T1000 (cell line): ENCODE data around the gene EXO5.
"Not testable (repeated sequence)": the region's sequence is repeated elsewhere in the genome, so short reads cannot be mapped to it uniquely, and the experiment has no call there.

Experiments
- DNase-seq: peaks from one replicate; lab custom pipeline; 2025; ENCODE audit warnings: mixed read lengths; lab: John Stamatoyannopoulos, UW

The EXO5 gene

GRCh38 chr1:40508375-40509341 lies at the start of gene EXO5:
Gene EXO5 (plus strand): TSS chr1:40508767. CDS start chr1:40514545, 5,778 bp downstream.
- DNase-seq, result peak; percentile 74

- no peak for DNase-seq
Measured at GRCh38 chr1:40462956-40463590, 45.5 kb upstream of the EXO5 start.

GRCh38 chr1:40469327-40469726 lies 39.2 kb upstream of the EXO5 start:
- DNase-seq, result no peak

- no peak for DNase-seq
Measured at GRCh38 chr1:40475268-40475667, 33.3 kb upstream of the EXO5 start.

GRCh38 chr1:40476924-40477677 lies 31.5 kb upstream of the EXO5 start, which contains the start of gene ZFP69:
Gene ZFP69 (plus strand): TSS chr1:40477290. CDS start chr1:40479362, 2,072 bp downstream.
- peak; percentile 74 for DNase-seq

DNA sequence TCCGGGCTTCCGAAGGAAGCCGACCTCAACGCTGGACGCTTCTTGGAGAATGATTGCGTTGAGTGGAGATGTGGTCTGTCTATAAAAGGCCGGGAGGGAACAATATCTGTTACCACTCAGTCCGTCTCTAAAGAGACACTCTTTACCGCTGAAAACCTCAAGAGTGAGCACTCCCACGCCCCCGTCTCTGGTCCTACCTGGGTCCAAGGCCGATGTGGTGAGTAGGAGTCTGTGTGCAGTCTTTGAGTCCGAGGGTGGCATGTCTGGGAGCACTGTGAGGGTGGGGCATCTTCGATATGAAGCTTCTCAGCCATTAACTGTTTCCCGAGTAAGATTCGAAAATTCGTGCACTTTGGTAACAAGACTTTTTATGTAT lies 30.9 kb upstream of the EXO5 start:
- DNase-seq, result no peak

- DNase-seq, result no peak
Measured at GRCh38 chr1:40478276-40478675, 30.3 kb upstream of the EXO5 start.

GRCh38 chr1:40479156-40479555 lies 29.4 kb upstream of the EXO5 start:
- DNase-seq, result no peak

DNA sequence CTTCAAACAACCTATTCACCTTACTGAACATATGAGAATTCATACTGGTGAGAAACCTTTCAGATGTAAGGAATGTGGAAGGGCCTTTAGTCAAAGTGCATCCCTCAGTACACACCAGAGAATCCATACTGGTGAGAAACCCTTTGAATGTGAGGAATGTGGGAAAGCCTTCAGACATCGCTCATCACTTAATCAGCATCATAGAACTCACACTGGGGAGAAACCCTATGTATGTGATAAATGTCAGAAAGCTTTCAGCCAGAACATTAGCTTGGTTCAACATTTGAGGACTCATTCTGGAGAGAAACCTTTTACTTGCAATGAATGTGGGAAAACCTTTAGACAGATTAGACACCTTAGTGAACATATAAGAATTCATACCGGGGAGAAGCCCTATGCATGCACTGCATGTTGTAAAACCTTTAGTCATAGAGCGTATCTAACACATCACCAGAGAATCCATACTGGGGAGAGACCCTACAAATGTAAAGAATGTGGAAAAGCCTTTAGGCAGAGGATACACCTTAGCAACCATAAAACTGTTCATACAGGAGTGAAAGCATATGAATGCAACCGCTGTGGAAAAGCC lies 13.2 kb upstream of the EXO5 start:
- no peak for DNase-seq

GRCh38 chr1:40502651-40503050 lies 5.9 kb upstream of the EXO5 start:
- not testable (repeated sequence) for DNase-seq

- DNase-seq, result no peak
Measured at GRCh38 chr1:40507973-40508372, 594 bp upstream of the EXO5 start.

- DNase-seq, result no peak
Measured at GRCh38 chr1:40519517-40519916, 10.9 kb downstream of the EXO5 start.

GRCh38 chr1:40530735-40531380 lies 22.3 kb downstream of the EXO5 start:
- DNase-seq, result no peak

DNA sequence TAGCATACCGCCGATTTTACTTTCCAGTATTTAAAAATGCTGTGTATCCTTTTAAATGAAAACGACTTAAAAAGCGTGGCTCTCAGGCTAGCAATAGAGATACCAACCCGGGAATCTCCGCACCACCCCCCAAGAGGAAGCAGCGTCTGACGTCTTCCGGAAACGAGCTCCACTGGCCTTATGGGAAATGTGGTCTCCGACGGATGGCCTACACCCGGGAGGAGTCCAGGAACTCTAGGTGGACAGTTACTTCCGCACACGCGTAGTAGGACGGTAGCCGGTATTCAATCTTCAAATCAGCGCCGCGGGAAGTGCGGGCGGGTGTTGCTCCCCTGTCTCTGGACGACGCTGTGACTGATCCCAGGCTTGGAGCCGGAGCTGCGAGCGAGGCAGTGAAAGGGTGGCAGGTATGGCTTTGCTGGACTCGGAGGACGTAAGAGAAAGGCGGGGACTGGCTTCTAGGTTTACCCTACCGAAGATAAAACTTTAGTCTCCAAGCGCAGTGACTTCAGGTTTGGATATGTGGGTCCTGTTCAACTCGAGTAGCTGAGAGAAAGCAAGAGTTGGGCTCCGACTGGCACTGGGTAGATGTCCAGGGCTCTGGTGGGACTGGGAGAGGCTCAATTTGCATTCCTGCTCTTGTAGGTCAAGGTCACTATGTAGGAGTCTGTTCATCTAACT lies 23.0 kb downstream of the EXO5 start, which contains the start of gene ZNF684:
TSS of gene ZNF684 (plus strand) at position 257 of the 681 bp plus-strand sequence. CDS start 1,530 bp downstream, outside the sequence.
- peak; percentile 87 for DNase-seq

GRCh38 chr1:40532062-40532389 lies 23.5 kb downstream of the EXO5 start:
- DNase-seq, result no peak

- DNase-seq, result no peak
Measured at GRCh38 chr1:40532844-40533424, 24.4 kb downstream of the EXO5 start.

DNA sequence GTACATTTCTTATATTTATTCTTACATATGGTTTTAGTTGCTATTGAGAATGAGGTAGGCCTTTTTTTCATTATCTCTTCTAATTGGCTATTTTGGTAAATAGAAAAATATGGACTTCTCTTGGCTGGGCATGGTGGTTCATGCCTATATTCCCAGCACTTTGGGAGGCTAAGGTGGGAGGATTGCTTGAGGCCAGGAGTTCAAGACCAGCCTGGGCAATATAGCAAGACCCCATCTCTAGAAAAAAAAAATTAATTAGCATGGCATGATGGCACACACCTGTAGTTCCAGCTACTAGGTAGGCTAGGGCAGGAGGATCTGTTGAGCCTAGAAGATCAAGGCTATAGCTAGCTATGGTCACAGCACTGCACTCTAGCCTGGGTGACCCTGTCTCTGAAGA lies 26.0 kb downstream of the EXO5 start:
- no peak for DNase-seq

DNA sequence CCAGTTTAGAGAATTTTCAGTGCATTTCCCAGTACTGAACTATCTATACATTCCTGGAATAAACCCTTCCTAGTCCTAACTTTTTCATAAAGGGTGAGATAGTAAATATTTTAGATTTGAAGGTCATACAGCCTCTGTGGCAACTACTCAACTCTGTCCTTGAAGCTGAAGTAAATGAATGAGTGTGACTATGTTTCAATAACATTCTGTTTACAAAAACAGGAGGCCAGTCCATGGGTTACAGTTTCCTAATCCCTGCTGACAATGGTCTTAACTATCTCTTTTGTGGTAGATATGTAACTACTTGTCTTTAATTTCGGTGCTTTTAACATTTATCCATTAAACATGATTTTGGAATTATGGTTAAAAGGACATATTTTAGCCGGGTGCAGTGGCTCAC lies 27.2 kb downstream of the EXO5 start:
- no peak for DNase-seq

DNA sequence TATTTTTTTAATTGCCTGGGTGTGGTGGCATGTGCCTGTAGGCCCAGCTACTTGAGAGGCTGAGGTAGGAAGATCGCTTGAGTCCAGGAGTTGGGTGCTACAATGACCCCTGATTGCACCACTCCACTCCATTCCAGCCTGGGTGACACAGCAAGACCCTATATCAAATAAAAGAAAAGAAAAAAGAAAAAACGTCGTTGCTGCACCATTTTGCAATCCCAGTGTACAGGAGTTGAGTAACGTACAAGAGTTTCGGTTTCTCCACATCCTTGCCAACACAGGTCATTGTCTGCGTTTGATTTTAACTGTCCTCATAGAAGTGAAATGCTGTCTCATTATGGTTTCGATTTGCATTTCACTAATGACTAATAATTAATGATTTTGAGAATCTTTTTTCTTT lies 30.8 kb downstream of the EXO5 start:
- DNase-seq, result no peak

- DNase-seq, result no peak
Measured at GRCh38 chr1:40546957-40547356, 38.4 kb downstream of the EXO5 start.

GRCh38 chr1:40553017-40553416 lies 44.5 kb downstream of the EXO5 start:
- DNase-seq, result no peak
